Measurements from ENCODE around the gene TBC1D2. TPM values are rescaled to one million over a fixed set of nuclear protein-coding genes. Genes with fewer than 3 reads are reported as not detected.

The TBC1D2 gene
- total and polyA plus RNA-seq, 2 of the 13 experiments (the other 11 are each of a cell fraction or from before 2014, with no cell fraction given) = 2.0 to 2.8 TPM

- TF ChIP-seq, protein P1, sequence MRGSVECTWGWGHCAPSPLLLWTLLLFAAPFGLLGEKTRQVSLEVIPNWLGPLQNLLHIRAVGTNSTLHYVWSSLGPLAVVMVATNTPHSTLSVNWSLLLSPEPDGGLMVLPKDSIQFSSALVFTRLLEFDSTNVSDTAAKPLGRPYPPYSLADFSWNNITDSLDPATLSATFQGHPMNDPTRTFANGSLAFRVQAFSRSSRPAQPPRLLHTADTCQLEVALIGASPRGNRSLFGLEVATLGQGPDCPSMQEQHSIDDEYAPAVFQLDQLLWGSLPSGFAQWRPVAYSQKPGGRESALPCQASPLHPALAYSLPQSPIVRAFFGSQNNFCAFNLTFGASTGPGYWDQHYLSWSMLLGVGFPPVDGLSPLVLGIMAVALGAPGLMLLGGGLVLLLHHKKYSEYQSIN (CRISPR knock-in tag; IDR thresholded peaks at IDR 0.05; ENCODE audit: borderline replicate concordance) = no peak
- TF ChIP-seq MAFG (CRISPR knock-in tag; IDR thresholded peaks at IDR 0.05) (no peak), SNRNP70 (IDR thresholded peaks at IDR 0.05; ENCODE audit: low read depth, low read length) (no peak), ZNF674 (CRISPR knock-in tag; IDR thresholded peaks at IDR 0.05; ENCODE audit: low read depth) (no peak), SP5 (CRISPR knock-in tag; IDR thresholded peaks at IDR 0.05; ENCODE audit: borderline replicate concordance, low read depth) (peak; percentile 58; the same call in 1 of the 2 replicates), ZNF839 (CRISPR knock-in tag; IDR thresholded peaks at IDR 0.05; ENCODE audit: borderline replicate concordance) (no peak), PAWR (CRISPR knock-in tag; IDR thresholded peaks at IDR 0.05; ENCODE audit: borderline replicate concordance) (no peak), KDM2A (CRISPR knock-in tag; IDR thresholded peaks at IDR 0.05; ENCODE audit: borderline replicate concordance, low read depth) (peak; percentile 48; the same call in 1 of the 2 replicates), ARID5B (CRISPR knock-in tag; IDR thresholded peaks at IDR 0.05) (peak; percentile 85), ZNF441 (CRISPR knock-in tag; IDR thresholded peaks at IDR 0.05; ENCODE audit: borderline replicate concordance) (no peak), ZNF749 (CRISPR knock-in tag; IDR thresholded peaks at IDR 0.05; ENCODE audit: borderline replicate concordance) (no peak), ZNF468 (CRISPR knock-in tag; IDR thresholded peaks at IDR 0.05) (no peak), ZFP36L2 (CRISPR knock-in tag; IDR thresholded peaks at IDR 0.05) (no peak), RELA (CRISPR knock-in tag; IDR thresholded peaks at IDR 0.05) (no peak), ZNF496 (CRISPR knock-in tag; IDR thresholded peaks at IDR 0.05; ENCODE audit: insufficient replicate concordance) (no peak), SUZ12 (IDR thresholded peaks at IDR 0.05; ENCODE audit: low read depth, low read length) (no peak), RNF2 (conservative IDR thresholded peaks at IDR 0.05; ENCODE audit: low read depth) (no peak), MED8 (CRISPR knock-in tag; IDR thresholded peaks at IDR 0.05; ENCODE audit: insufficient replicate concordance) (no peak), CBFB (CRISPR knock-in tag; IDR thresholded peaks at IDR 0.05) (0 out of 2 replicates have a peak, but pooled peaks have one; percentile 32)
- TF ChIP-seq, protein P2, sequence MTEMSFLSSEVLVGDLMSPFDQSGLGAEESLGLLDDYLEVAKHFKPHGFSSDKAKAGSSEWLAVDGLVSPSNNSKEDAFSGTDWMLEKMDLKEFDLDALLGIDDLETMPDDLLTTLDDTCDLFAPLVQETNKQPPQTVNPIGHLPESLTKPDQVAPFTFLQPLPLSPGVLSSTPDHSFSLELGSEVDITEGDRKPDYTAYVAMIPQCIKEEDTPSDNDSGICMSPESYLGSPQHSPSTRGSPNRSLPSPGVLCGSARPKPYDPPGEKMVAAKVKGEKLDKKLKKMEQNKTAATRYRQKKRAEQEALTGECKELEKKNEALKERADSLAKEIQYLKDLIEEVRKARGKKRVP (CRISPR knock-in tag; IDR thresholded peaks at IDR 0.05) = peak in 1 of 2 experiments; percentile 30; a peak in 1 of 4 replicates
- TF ChIP-seq, protein P3, sequence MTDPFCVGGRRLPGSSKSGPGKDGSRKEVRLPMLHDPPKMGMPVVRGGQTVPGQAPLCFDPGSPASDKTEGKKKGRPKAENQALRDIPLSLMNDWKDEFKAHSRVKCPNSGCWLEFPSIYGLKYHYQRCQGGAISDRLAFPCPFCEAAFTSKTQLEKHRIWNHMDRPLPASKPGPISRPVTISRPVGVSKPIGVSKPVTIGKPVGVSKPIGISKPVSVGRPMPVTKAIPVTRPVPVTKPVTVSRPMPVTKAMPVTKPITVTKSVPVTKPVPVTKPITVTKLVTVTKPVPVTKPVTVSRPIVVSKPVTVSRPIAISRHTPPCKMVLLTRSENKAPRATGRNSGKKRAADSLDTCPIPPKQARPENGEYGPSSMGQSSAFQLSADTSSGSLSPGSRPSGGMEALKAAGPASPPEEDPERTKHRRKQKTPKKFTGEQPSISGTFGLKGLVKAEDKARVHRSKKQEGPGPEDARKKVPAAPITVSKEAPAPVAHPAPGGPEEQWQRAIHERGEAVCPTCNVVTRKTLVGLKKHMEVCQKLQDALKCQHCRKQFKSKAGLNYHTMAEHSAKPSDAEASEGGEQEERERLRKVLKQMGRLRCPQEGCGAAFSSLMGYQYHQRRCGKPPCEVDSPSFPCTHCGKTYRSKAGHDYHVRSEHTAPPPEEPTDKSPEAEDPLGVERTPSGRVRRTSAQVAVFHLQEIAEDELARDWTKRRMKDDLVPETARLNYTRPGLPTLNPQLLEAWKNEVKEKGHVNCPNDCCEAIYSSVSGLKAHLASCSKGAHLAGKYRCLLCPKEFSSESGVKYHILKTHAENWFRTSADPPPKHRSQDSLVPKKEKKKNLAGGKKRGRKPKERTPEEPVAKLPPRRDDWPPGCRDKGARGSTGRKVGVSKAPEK (CRISPR knock-in tag; IDR thresholded peaks at IDR 0.05; ENCODE audit: borderline replicate concordance) = no peak
Measured at GRCh38 chr9:98158071-98158831, 97.2 kb downstream of the TBC1D2 start (continued).

All from HepG2 (cell line).